Body of pancreas (tissue), 4 donors: Measurements from ENCODE around the gene DUSP18.

ENCODE experiments used
- CTCF ChIP-seq, 7 experiments: fragments of 450-650 bp in 4 of 7; fragments of 200-600 bp in 3 of 7; sonication (generic) in 3 of 7; IDR thresholded peaks; one replicate each; pipeline ENCODE4 v1.5.1; 2016 to 2019; ENCODE audit warnings: antibody characterized with exemption in 7 of 7
- POLR2A ChIP-seq, 3 donors: fragments of 450-650 bp; IDR thresholded peaks; one replicate each; pipeline ENCODE4 v1.6.1; 2016; ENCODE audit warnings: antibody characterized with exemption in 3 of 3, mild to moderate bottlenecking in 2 of 3

DNA sequence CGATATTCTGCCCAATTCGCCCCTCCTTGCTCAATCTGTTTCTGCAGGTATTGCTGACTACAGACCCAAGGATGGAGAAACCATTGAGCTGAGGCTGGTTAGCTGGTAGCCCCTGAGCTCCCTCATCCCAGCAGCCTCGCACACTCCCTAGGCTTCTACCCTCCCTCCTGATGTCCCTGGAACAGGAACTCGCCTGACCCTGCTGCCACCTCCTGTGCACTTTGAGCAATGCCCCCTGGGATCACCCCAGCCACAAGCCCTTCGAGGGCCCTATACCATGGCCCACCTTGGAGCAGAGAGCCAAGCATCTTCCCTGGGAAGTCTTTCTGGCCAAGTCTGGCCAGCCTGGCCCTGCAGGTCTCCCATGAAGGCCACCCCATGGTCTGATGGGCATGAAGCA lies 41.3 kb downstream of the DUSP18 start:
- TF ChIP-seq CTCF (IDR thresholded peaks at IDR 0.05): no peak
- no peak for TF ChIP-seq POLR2A (IDR thresholded peaks at IDR 0.05)
